Stomach smooth muscle (tissue), 2 donors: ENCODE results near the gene CLCNKA.
"Not testable (repeated sequence)": the region's sequence is repeated elsewhere in the genome, so short reads cannot be mapped to it uniquely, and the experiment has no call there.

Source experiments
- H3K27ac ChIP-seq: one replicate; pipeline ENCODE4 v1.7.0; 2013; ENCODE audit warnings: mild to moderate bottlenecking, low read length, inconsistent platforms
- H3K27me3 ChIP-seq, 2 donors: one replicate each; pipeline ENCODE4 v1.7.0; 2013; ENCODE audit warnings: low read length in 2 of 2; ENCODE audit not compliant: insufficient read depth in 2 of 2, control insufficient read depth in 1 of 2
- H3K36me3 ChIP-seq, 2 donors: one replicate each; pipeline ENCODE4 v1.7.0; 2013; ENCODE audit warnings: low read length in 2 of 2; ENCODE audit not compliant: control insufficient read depth in 2 of 2, insufficient read depth in 2 of 2
- H3K4me1 ChIP-seq: one replicate; pipeline ENCODE4 v1.7.0; 2013; ENCODE audit warnings: low read length; ENCODE audit not compliant: control insufficient read depth, insufficient read depth
- H3K4me3 ChIP-seq, 2 donors: one replicate each; pipeline ENCODE4 v1.7.0; 2013; ENCODE audit warnings: low read length in 2 of 2
- H3K9ac ChIP-seq, 2 donors: one replicate each; pipeline ENCODE4 v1.7.0; 2013; ENCODE audit warnings: low read length in 2 of 2, mild to moderate bottlenecking in 1 of 2
- H3K9me3 ChIP-seq, 2 donors: one replicate each; pipeline ENCODE4 v1.7.0; 2013; ENCODE audit warnings: low read length in 2 of 2; ENCODE audit not compliant: control insufficient read depth in 2 of 2
- donor health status: healthy.
- donor health status: Pancreatic carcinoma.

The CLCNKA gene

DNA sequence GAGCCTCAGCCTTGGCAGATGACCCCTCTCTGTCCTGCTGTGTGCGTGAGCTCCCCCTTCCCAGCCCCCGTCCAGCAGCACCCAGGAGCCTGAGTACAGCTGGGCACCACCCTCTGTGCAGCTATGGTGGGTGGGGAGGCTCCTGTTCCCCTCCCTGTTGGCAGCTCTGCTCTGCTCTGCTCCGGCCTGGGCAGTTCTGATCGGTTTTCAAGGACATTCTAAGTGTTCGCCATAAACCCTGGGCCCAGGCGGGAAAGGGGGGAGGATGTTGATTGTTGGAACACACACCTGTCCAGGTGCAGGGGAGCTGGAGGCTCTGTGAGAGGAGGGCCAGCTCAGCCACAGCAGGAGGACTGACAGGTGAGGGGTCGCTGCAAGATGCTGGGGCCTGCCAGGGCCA is 21.7 kb downstream of the CLCNKA start, which contains the start of gene CLCNKB:
CLCNKB (plus strand) TSS at position 262 of the 400 bp plus-strand sequence. CDS start 711 bp downstream, outside the sequence.
- Histone ChIP-seq H3K36me3 (no peaks in the 10 kb centered on the region), H3K9ac (no peak within 1 kb of the TSS), H3K27ac (no peak within 1 kb of the TSS), H3K9me3 (no peaks in the 10 kb centered on the region), H3K4me1 (no peaks in the 10 kb centered on the region), H3K27me3 (no peaks in the 10 kb centered on the region), H3K4me3 (no peak within 1 kb of the TSS)

DNA sequence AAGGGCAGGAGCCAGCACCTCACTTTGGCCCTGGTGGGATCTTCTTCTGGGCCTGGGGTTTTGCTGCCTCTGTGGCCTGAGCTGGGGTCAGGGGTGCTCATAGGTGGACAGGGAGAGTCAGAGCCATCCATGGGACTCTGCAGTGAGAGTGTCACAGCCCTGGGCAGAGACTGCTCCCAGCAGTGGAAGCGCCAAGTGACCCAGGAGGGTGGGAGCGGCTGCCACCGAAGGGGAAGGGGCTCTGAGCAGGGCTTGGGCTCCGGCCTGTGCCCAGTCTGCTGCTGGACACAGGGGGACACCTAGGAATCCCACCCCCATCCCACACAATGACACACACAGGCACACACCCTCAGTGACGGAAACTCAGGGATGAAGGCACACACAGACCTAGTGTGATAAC is 22.1 kb downstream of the CLCNKA start:
- no peak overlapping the region for H3K9ac ChIP-seq
- no peaks in the 10 kb centered on the region for H3K9me3 ChIP-seq
- peaks cover 3% of the 10 kb centered on the region for H3K4me1 ChIP-seq
- H3K27me3 ChIP-seq, result no peaks in the 10 kb centered on the region
- no peaks in the 10 kb centered on the region for H3K36me3 ChIP-seq
- no peak overlapping the region for H3K27ac ChIP-seq
- no peak overlapping the region for H3K4me3 ChIP-seq

DNA sequence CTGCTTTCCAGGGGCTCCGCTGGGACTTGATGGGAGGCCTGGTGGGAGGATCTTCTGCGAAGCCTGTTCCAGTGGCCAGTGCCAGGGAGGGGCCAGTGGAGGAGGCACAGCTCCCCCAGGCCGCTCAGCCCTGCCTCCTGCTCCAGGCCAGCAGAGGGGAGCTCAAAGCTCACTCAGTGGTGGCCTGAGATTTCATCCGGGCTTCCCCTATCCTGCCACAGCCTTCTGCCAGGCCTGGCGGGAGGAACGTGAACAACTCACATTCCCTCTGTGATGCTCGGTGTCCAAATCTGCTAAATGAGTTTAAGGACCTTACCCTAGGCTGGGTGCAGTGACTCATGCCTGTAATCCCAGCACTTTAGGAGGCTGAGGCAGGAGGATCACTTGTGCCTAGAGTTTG is 25.0 kb downstream of the CLCNKA start:
- Histone ChIP-seq H3K27me3 (no peaks in the 10 kb centered on the region), H3K9me3 (no peaks in the 10 kb centered on the region), H3K4me1 (peaks cover 3% of the 10 kb centered on the region), H3K9ac (no peak overlapping the region), H3K4me3 (no peak overlapping the region), H3K36me3 (no peaks in the 10 kb centered on the region), H3K27ac (no peak overlapping the region)

DNA sequence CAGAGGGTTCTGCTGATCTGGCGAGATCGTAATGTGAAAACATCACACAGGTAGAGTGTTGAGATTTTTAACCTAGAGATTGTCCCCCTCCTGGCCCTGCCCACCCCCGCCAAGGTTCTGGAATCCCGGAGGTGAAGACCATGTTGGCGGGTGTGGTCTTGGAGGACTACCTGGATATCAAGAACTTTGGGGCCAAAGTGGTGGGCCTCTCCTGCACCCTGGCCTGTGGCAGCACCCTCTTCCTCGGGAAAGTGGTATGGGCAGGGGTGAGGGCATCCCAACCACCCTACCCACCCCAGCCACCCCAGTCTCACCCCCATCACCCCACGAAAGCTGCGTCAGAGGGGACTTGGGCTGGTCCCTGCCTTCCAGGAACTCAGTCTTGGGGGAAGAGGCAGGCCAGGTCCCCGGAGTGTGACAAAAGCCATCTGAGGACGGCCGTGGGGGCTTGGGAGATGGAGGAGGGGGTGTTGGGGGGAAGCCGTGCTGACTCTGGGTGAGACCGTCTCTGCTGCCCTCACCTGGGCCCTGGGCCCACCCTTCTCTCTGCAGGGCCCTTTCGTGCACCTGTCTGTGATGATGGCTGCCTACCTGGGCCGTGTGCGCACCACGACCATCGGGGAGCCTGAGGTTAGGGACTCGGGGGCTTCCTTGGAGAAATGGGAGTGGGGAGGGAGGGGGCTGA is 26.1 kb downstream of the CLCNKA start:
- no peaks in the 10 kb centered on the region for H3K36me3 ChIP-seq
- peak overlapping the region; percentile 67 to 69 for H3K4me3 ChIP-seq
- peaks cover 3% of the 10 kb centered on the region for H3K4me1 ChIP-seq

DNA sequence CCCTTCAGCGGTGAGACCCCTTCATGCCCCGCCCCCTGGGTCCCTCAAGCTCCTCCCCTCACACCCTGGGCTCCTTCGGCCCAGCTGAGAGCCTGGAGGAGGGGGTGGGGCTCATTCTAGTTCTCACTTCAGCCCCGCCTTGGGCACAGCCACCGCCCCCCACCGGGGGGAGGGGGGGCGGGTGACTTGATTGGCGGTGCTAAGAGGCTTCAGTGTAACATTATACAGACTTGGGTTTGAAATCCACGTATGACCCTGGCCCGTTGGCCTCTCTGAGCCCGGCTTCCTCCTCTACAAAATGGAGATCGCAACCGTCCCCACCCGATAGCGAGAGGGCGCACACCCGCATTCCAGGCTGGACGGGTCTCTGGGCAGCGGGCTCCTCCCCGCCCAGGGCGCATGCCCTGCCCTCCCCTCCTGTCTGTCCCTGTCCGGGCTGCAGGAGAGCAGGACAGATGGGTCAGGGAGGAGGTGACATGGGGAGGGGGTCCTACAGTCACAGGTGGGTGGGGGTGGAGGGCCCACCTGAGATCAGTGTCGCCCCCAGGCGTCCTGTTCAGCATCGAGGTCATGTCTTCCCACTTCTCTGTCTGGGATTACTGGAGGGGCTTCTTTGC is 26.8 kb downstream of the CLCNKA start:
- Histone ChIP-seq H3K27me3 (no peaks in the 10 kb centered on the region), H3K4me3 (peak overlapping the region; percentile 67 to 69), H3K4me1 (peaks cover 3% of the 10 kb centered on the region), H3K27ac (no peak overlapping the region), H3K36me3 (no peaks in the 10 kb centered on the region), H3K9ac (peak overlapping the region; percentile 13 to 53), H3K9me3 (no peaks in the 10 kb centered on the region)

More for the DNA sequence above, 26.1 kb downstream of the CLCNKA start:
- Histone ChIP-seq H3K27ac (no peak overlapping the region), H3K27me3 (no peaks in the 10 kb centered on the region), H3K9me3 (no peaks in the 10 kb centered on the region), H3K9ac (no peak overlapping the region)

DNA sequence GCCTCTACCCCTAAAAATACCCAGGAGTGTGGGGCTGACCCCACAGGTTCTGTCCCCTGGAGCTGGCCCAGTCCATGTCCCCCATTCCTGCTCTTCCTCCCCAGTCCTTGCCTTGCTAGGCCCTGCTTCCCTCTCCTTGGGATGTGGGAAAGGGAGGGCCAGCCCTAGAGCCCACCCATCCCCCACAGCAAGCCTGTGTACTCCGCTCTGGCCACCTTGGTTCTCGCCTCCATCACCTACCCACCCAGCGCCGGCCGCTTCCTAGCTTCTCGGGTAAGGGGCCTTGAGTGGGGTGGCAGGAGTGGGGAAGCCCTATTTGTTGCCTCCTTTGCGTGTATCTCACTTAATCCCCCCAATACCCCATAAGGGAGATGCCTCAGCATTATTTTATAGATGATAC is 28.5 kb downstream of the CLCNKA start:
- Histone ChIP-seq H3K9me3 (no peaks in the 10 kb centered on the region), H3K9ac (no peak overlapping the region), H3K4me1 (peaks cover 3% of the 10 kb centered on the region), H3K36me3 (no peaks in the 10 kb centered on the region), H3K4me3 (no peak overlapping the region), H3K27ac (no peak overlapping the region), H3K27me3 (no peaks in the 10 kb centered on the region)

DNA sequence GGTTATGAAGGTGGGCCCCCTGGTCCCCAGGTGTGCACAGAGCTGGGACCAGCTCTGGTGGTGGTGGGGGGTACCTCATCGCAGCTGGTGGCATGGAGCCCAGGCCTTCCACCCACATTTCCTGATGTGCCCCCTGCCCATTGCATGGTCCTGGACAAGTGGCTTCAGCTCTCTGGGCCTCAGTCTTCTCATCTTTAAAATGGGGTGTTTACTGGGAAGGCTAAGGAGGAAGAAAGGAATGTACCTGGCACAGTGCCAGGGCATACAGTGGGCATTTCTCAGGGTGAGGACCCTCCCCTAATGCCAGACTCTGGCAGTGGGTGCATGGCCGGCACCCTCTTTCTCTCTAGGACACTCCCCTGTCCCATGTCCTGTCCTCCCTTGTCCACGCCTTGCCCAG is 29.2 kb downstream of the CLCNKA start:
- H3K4me1 ChIP-seq, result peaks cover 6% of the 10 kb centered on the region
- no peak overlapping the region for H3K4me3 ChIP-seq
- H3K9me3 ChIP-seq, result no peaks in the 10 kb centered on the region
- H3K27ac ChIP-seq, result no peak overlapping the region
- H3K9ac ChIP-seq, result no peak overlapping the region
- H3K27me3 ChIP-seq, result no peaks in the 10 kb centered on the region
- no peaks in the 10 kb centered on the region for H3K36me3 ChIP-seq

DNA sequence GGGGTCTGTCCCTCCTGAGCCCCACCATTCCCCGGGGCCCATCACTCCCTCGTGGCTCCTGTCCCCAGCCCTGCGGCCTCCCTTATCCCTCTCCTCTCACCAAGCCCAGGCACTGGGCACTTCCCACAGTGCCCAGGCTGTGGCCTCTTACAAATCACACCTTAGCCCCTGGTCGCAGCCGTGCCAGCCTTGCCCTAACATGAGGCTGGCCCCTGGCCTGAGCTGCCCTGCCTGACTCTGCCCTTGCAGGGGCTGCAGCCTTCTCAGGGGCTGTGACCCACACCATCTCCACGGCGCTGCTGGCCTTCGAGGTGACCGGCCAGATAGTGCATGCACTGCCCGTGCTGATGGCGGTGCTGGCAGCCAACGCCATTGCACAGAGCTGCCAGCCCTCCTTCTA is 30.1 kb downstream of the CLCNKA start:
- H3K27ac ChIP-seq, H3K9me3 ChIP-seq, H3K27me3 ChIP-seq, H3K9ac ChIP-seq, H3K36me3 ChIP-seq, H3K4me3 ChIP-seq, H3K4me1 ChIP-seq: not testable (repeated sequence)

DNA sequence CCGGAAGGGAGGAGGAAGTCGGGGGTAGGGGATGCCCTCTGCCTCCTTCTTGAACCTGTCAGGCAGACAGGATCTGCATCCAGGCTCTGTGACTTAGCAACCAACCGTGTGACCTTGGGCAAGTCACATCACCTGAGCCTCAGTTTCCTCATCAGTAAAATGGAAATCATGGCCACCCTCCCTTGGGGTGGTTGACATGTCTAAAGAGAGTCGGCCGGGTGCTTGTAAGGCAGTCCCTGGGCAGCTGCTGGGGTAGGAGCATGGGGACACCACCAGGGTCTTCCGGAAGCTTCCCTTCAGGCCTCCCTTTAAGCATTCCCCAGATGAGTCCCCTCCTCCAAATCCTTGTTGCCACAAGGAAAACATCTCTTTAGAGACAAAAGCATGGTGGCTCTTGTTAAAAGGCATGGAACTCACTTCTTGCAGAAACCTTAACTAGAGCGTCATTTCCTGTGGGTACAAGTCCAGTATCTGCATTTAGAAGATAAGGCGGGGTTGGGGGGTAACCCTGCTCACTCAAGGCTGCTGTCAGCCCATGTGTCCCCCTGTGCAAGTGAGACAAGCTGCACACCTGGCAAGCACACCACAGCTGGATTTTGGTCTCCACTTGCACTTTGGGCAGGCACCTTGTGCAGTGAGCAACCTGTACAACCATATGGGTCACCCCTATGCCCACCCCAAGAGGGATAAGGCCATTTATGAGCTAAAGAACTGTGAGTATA is 32.1 kb downstream of the CLCNKA start:
- H3K36me3 ChIP-seq, result no peaks in the 10 kb centered on the region
- H3K9ac ChIP-seq, result no peak overlapping the region
- H3K27ac ChIP-seq, result no peak overlapping the region
- no peaks in the 10 kb centered on the region for H3K9me3 ChIP-seq
- H3K4me3 ChIP-seq, result no peak overlapping the region
- no peaks in the 10 kb centered on the region for H3K27me3 ChIP-seq
- peaks cover 3% of the 10 kb centered on the region for H3K4me1 ChIP-seq

DNA sequence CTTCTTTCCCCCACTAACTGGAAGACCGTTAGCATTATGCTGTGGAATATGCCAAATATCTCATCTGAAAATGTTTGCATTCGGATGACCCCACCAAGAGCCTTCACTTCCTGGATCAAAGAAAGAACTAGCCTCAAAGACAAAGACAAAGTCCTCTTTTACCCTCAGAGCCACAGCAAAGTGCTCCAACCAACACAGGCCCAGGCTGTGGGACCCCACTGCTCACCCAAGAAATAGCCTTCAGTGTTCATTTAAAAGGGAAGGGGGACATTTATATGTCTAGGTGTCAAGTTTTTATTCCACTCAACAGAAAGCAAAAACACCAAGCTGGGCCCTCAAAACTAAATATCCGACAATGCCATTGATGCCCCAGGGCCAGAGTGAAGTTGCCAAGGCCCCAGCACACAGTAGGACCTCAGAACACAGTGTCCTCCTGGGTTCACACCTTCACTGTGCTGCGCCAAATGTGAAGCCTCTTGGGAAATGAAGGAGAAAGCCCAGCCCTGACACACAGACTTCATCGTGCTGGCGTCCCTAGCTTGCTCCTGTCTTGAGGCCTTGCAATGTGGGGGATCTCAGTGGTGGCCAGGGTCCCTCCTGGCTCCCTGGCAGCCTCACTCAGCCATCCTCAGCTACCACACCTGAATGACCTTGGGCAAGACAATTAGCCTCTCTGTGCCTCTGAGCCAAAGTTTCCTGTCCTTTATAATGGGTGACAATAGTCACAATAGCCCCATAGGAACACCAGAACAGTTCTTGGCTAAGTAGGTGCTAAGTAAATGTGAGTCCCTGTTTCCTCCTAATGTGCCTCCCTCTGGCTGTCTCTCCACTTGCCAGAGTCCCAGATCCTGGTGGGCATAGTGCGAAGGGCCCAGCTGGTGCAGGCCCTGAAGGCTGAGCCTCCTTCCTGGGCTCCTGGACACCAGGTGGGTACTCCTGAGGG is 33.0 kb downstream of the CLCNKA start:
- Histone ChIP-seq H3K4me3 (no peak overlapping the region), H3K9ac (no peak overlapping the region), H3K27ac (no peak overlapping the region), H3K36me3 (no peaks in the 10 kb centered on the region), H3K9me3 (no peaks in the 10 kb centered on the region), H3K27me3 (no peaks in the 10 kb centered on the region), H3K4me1 (peaks cover 3% of the 10 kb centered on the region)
